ENCODE results near the gene F3.
"Not testable (repeated sequence)": the region's sequence is repeated elsewhere in the genome, so short reads cannot be mapped to it uniquely, and the experiment has no call there.

F3 gene
- total RNA-seq = 0.31 to 0.34 reads per million in 2 donors

DNA sequence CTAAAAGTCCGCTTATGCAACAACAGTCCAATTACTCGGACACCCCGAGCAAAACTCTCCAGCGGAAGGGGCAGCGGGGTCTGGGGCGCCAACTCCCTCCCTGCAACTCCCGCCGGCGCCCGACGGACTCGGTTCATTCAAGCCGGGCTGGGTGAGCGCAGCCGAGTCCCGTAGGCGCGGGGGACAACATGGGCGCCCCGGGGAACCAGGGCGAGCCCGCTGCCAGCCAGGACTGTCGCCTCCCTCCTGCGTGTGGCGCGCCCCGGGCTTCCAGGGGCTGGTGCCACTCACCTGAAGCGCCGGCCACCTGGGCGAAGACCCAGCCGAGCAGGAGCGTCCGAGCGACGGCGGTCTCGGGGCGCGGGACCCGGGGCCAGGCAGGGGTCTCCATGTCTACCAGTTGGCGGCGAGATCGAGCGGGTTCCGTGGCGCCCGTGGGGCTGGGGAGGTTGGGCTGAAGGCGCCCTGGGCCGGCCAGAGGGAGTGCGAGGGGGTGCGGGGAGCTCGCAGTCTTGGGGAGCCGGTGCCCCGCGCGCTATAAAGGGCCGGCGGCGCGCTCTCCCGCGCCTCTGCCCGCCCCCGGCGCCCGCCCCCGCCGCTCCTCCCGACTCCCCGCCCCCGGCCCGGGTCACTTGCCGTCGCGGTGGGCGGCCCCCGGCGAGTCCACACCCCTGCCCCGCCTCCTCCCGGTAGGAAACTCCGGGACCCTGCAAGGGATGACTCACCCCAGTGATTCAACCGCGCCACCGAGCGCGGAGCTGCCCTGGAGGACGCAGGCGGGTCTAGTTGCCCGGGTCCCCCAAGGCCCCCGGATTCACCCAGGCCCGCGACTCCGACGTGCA is at the start of gene F3:
TSS of gene F3 (minus strand) at position 514 of the 842 bp plus-strand sequence. CDS start at position 391, 123 bp downstream.
- peak in 3 of 5 experiments; percentile 23 to 70 (median 42) for DNase-seq

DNA sequence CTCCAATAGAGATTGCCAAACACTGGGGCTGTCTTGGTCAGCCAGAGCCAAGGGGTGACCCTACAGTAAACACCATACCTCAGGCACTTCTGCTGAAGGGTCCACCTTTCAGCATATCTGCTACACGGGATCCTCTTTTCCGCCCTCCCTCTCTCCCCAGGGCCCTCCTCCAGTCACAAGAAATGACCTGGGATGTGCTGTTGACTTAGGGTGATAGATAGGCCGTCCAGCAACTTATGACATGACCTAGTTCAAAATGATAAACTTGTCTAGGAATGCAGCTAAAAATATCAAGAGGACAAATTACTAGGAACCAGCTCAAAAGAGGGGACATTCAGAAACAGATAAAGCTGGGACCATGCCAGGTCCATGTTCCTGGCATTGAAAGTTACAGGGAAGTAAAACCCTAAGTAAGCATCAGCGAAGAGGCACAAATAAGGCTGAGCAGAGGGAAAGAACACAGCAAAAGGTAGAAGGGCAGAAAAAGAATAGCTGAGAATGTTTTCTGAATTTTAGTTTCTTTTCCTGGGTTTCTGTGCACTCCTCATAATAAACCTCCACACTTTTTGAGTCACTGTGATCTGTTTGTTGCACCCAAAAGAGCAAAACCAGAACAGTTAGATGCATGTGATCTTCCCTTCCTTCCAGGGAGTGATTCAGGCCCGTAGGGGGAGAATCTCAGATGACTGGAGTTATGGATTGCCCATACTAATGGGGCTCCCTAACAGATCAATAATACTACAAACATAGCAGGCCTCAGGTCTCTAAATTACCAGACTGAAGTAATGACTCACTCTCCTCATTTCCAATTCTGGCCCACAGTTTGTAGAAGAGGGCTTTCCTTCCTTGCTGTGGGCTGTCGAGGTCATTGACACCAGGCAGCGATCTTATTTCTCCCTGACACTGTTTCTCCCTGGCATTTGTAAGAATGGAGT is 48.9 kb upstream of the F3 start:
- DNase-seq = no peak

DNA sequence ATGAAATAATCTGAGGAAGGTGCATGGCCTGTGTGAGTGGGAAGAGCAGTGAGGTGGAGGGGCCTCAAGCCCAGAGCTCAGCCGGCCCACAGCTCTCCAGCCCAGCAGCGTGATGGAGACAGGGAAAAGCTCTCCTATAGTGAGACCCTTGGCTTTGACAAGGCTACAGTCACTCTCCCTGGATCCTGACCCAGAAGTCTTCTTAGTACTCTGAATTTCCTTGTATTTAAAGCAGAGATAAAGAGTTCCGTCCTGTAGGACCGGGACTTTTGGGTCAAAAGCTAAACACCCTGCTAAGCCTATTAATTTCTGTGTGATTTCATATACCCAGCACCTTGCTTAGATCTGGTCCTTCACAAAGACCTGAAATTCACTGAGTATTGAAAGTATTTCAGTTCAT is 48.2 kb upstream of the F3 start:
- DNase-seq = no peak

DNA sequence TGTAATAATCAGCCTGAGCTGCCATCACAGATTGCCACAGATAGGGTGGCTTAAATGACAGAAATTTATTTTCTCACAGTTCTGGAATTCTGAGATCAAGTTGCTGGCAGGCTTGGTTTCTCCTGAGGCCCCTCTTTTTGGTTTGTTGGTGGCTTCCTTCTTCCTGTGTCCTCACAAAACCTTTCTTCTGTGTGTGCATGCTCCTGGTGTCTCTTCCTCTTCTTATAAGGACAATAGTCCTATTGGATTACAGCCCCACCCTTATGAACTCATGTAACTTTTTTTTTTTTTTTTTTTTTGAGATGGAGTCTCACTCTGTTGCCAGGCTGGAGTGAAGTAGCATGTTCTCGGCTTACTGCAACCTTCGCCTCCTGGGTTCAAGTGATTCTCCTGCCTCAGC is 41.0 kb upstream of the F3 start:
- no peak for DNase-seq

DNA sequence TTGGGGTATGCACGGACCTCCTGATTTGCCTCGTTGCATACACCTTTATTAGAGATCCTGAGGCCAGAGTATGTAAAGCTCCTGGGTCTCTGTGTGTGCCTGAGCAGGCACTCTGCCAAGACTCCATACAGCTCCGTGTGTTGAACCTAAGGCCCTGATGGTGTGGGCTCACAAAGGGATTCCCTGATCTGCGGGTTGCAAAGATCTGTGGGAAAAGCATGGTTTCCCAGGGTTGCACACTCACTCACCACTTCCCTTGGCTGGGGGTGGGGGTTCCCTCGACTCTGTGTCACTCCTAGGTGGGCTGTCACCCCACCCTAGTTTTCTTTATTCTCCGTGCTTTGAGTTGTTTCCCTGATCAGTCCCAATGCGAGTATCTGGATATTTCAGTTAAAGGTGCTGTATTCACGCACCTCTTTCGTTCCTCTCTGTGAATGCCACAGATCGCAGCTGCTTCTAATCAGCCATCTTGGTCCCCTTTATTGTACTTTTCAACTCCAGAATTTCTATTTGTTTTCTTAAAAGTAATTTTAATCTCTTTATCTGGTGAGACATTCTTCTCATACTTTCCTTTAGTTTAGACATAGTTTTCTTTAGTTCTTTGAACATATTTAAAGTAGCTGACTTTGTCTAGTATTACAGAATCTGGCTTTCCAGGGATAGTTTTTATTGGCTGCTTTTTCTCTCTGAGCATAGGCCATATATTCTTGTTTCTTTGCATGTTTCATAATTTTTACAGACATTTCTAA is 39.0 kb upstream of the F3 start:
- no peak for DNase-seq

DNA sequence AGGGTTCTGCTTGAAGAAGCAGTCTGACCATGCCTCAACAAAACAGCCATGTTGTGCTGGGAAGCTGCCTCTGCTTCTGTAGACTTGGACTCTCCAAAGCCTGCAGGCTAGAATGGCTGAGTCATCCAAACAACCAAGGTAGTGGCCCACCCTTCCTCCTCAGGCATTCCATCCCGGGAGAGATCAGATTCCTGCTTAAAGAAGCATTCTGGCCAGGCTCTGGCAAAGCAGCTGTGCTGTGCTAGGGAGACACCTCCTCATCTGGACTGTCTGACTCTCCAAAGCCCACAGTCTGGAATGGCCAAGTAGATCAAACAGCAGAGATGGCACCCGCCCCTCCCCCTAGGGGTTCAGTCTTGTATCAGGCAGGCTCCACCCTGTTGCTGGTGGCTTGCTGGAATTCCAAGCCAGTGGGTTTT is 38.3 kb upstream of the F3 start:
- DNase-seq = no peak

DNA sequence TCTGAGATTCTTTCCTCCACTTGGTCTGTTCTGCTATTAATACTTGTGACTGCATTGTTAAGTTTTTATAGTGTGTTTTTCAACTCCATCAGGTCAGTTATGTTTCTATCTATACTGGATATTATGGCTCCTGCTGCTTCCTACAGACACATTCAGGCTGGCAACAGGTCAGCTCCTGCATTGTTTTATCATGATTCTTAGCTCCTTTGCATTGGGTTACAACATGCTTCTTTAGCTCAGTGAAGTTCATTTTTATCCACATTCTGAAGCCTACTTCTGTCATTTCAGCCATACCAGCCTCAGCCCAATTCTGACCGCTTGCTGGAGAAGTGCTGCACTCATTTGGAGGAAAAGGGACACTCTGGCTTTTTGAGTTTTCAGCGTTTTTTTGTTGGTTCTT is 37.3 kb upstream of the F3 start:
- DNase-seq = no peak

DNA sequence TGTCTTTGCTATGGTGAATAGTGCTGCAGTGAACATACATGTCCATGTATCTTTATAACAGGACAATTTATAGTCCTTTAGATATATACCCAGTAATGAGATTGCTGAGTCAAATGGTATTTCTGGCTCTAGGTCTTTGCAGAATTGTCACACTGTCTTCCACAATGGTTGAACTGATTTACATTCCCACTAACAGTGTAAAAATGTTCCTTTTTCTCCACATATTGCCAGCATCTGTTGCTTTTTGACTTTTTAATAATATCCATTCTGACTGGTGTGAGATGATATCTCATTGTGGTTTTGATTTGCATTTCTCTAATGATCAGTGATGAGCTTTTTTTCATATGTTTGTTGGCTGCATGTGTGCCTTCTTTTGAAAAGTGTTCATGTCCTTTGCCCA is 32.4 kb upstream of the F3 start:
- DNase-seq = not testable (repeated sequence)

DNA sequence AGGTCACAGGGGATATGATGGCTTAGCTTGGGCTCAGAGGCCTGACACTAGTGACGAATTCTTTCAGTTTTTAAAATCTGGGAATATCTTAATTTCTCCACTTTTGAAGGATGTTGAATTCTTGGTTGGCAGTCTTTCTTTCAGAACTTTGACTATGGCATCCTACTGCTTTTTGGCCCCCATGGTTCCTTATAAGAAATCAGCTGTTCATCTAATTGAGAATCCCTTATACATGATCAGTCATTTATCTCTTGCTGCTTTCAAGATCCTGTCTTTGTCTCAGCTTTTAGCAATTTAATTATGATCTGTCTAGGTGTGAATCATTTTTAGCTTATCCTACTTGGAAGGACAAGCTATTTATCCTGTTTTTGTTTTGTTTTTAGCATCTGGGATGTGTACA is 31.2 kb upstream of the F3 start:
- DNase-seq = no peak

DNA sequence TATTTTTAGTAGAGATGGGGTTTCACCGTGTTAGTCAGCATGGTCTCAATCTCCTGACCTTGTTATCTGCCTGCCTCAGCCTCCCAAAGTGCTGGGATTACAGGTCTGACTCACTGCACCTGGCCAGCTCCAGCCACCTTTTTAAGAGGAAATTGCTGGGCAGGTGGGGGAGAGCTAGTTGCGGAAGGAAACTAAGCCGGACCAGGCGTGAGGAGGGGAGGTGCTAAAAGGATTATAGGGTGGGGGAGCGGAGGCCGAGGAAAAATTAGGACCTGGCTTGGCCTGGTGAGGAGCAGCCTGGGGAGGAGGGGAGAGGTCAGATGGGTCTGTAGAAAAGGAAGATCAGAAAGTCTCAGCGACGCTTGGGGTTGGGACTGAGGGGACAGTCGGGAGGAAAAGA is 29.4 kb upstream of the F3 start:
- not testable (repeated sequence) for DNase-seq

DNA sequence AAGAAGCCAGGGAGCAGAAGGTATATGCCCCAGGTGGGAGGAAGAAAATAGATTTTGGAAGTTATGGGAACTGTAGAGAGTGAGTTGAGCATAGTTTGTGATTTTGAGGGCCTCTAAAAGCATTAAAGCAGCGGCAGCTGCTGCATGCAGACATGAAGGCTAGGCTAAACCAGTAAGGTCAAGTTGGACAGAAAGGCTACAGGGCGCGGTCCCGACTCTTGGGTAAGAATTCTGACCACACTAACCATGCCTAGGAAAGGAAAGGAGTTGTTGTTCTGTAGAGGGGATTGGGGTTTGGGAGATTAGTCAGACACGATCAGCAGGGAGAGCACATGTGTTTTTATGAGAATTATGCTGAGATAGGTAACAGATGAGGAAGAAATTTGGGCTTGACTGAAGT is 27.2 kb upstream of the F3 start:
- not testable (repeated sequence) for DNase-seq

DNA sequence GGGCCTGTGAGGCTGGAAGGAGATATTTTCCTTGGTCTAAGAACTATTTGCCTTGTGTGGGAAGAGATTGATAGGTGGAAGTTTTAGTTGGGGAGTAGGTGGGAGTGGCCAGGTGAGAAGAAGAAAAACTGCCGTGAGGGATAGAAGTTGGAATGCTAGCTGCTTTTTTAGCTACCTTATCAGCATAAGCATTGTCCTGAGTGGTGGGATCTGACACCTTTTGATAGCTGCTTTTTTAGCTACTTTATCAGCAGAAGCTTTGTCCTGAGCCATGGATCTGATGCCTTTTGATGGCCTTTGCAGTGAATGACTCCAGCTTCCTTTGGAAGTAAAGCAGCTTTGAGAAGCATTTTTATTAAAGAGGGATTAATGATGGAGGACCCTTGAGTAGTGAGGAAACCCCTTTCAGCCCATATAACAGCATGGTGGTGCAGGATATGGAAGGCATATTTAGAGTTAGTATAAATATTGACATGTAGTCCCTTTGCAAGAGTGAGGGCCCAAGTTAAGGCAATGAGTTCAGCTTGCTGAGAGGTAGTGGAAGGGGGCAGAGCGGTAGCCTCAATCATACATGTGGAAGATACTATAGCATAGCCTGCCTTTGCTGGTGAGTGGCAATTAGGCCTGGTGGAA is 26.5 kb upstream of the F3 start:
- not testable (repeated sequence) for DNase-seq

DNA sequence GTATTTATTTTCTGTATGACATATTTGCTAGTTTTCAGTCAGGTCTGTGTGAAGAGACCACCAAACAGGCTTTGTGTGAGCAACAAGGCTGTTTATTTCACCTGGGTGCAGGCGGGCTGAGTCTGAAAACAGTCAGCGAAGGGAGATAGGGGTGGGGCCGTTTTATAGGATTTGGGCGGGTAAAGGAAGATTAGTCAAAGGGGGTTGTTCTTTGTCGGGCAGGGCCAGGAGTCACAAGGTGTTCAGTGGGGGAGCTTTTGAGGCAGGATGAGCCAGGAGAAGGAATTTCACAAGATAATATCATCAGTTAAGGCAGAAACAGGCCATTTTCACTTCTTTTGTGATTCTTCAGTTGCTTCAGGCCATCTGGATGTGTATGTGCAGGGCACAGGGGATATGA is 24.9 kb upstream of the F3 start:
- DNase-seq = not testable (repeated sequence)

DNA sequence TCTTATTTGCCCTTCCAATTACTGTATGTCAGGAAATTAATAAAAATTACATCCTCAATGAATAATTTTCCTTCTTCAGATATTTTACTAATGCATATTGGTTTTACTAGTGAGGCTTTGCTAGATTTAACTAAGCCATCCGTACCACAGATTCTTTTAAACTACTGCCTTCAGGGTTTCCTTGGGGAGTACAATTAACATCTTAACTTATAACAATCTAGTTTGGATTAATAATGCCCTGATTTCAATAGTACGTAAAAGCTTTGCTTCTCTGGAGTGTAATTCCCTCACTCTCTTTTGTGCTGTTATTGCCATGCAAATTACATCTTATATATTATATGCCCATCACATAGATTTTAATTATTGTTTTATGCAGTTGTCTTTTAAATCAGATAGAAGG is 24.3 kb upstream of the F3 start:
- no peak for DNase-seq

DNA sequence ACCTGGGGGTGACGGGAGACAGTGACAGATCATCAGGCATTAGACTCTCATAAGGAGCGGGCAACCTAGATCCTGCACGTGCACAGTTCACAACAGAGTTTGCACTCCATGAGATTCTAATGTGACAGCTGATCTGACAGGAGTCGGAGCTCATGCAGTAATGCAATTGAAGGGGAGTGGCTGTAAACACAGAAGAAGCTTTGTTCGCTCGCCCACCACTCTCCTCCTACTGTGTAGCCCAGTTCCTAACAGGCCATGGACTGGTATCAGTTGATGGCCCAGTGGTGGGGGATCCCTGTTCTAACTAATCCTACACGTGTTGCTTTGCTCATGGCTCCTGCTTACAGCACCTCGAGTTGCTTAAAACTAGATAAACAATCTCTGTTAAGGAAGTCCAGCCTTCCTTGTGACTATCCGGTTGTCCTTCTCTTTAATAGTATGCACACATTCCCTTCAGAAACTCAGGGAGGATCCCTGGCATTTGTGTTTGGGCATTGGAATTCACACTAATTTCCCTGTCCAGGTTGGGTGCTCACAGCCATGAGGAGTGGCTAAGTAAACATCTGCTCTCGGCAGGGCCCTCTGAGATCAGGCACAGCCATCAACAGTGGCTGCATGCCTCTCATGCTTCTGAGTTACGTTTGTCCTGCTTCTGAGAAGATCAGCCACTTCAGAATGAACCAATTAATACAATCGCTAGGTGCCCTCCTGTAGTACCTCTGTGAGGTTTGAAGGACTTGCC is 21.1 kb upstream of the F3 start:
- DNase-seq = no peak

DNA sequence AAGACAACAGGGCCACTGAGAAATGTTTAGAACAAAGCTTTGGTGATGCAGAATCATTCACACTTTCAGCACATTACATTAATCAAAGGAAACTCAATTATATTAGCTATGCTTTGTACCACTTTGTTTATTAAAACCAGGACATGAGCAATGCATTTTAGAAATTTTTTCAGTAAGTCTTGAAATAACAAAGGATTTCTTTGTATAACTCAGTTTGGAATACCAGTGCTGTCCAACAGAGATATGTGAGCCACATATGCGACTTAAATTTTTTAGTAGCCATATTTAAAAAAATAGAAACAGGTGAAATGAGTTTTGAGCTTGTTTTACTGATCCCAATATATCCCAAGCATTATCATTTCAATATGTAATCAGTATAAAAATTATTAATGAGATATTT is 18.8 kb upstream of the F3 start:
- DNase-seq = no peak

DNA sequence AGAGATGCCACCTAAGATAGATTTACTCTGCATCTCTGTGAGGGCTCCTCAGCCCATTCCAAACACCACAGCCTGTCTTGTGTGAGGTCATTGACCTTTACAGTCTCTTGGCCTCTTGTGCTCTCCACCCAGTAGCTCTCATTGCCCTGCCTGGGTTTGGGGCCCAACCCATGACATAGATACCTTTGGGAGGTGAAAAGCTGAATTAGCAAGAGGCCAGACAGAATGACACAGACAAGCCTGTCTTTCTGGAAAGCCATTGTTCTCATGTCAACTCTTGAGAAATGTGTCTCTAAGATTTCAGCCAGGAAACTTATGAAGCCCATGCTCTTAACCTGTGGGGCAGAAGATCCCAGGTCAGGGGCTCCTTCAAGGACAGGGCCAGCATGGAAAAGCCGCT is 18.4 kb upstream of the F3 start:
- no peak for DNase-seq

DNA sequence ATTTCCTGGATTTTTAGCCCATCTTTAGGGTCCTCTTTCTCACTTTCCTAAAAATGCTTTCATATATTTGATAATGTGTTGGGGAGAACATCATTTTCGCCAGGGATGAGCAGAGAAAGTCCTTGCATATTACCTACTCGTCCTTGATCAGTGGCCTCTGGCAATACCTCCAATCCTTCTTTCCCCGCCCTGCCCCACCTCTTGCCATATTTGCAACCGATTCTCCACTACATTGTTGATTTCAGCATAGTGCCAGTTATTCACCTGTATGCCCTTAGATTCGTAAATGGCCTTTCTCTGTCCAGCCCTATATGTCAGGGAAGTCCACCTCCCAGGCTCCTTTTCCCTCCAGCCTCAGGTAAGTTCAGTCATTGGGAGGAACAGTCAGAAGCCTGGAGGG is 13.5 kb upstream of the F3 start:
- DNase-seq = no peak

DNA sequence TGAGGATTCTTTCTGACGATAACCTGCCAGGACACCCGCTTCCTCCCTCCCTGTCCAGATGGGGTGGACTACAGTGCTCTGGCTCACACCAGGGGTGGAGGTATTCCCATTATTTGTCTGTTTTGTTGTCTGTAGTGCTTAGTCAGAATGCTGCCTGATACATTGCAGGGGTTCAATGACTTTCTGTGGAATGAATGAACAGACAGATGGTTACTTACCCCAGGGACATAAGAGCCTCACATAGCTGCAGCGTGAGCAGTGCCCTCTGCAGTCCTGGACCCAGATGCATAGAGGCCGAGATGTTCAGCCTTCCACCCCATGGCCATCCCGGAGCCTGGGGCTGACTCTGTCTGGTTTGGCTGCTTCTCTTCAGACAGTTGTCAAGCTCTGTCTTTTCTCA is 13.0 kb upstream of the F3 start:
- DNase-seq = no peak

DNA sequence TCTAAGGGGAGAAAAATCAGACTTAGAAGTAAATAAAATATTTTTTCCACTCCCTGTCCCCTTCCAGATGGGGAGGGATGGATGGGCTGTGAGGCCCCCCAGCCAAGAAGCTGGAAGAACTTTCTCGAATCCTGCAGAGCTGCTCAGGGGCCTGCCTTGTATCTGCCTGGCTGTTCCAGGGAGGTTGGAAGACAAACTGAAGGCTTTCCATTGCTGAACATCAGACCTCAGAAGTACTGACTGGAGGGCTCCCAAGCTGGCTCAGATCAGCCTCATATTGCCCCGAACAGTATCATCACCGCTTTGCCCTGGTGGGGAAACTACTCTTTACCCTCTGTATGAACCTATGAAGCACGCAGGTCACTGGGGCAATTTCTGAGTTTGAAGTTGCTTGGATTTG is 12.4 kb upstream of the F3 start:
- no peak for DNase-seq

DNA sequence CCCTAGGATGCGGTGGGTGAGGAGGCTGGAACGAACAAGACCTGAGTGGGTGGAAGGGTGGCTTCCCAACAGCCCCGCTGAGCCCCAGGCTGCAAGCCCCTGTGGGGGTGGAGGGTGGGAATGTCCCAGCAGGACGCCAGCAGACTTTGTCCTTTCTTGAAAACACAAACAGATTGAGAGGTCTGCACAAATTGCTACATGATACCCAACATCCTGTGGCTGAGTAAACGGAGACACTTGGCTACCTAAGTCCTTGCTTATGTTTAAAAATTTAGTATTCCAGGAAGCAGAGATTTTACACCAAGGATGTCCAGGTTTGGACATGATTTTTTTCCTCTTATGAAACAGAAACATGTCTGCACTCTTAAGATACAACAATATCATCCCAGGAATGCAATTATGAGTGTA is 11.8 kb upstream of the F3 start:
- no peak for DNase-seq
